GM23338 (cell line): ENCODE results near the gene KIAA0753.
"Not testable (repeated sequence)": the region's sequence is repeated elsewhere in the genome, so short reads cannot be mapped to it uniquely, and the experiment has no call there.

Experiments used
- EZH2 ChIP-seq: fragments of 200-600 bp; sonication (generic); IDR thresholded peaks from one replicate; pipeline ENCODE4 v1.8.0; 2017; ENCODE audit warnings: antibody characterized with exemption, mild to moderate bottlenecking, low read depth; ENCODE audit not compliant: unreplicated experiment
- EZH2phosphoT487 ChIP-seq: fragments of 200-600 bp; sonication (generic); IDR thresholded peaks from one replicate; pipeline ENCODE4 v1.8.1; 2018; ENCODE audit warnings: antibody characterized with exemption; ENCODE audit not compliant: unreplicated experiment
- POLR2AphosphoS5 ChIP-seq: IDR thresholded peaks from 2 replicates; pipeline ENCODE4 v1.6.1; 2016; ENCODE audit warnings: antibody characterized with exemption, low read depth
- TF ChIP-seq, protein P1 (sequence below), 2 experiments: fragments of 200-600 bp in 1 of 2; sonication (generic) in 1 of 2; conservative IDR thresholded peaks; 2 replicates each; pipeline versions ENCODE4 v1.5.1 to v1.6.1; 2016 to 2017; ENCODE audit warnings: antibody characterized with exemption in 2 of 2, low read depth in 2 of 2, mild to moderate bottlenecking in 2 of 2, moderate library complexity in 1 of 2

DNA sequence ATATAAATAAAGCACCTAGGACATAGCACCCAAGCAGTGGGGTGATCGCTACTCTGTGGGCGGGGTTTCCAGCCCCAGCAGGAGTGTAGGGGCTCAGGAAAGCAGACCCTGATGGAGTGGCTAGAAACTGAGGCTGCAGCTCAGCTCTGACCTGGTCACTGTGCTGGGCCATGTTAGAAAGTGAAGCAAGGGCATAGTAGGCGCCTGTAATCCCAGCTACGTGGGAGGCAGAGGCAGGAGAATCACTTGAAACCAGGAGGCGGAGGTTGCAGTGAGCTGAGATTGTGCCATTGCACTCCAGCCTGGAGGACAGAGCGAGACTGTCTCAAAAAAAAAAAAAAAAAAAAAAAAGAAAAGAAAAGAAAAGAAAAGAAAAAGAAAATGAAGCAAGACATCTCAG lies 67.0 kb downstream of the KIAA0753 start:
- TF ChIP-seq, protein P1, sequence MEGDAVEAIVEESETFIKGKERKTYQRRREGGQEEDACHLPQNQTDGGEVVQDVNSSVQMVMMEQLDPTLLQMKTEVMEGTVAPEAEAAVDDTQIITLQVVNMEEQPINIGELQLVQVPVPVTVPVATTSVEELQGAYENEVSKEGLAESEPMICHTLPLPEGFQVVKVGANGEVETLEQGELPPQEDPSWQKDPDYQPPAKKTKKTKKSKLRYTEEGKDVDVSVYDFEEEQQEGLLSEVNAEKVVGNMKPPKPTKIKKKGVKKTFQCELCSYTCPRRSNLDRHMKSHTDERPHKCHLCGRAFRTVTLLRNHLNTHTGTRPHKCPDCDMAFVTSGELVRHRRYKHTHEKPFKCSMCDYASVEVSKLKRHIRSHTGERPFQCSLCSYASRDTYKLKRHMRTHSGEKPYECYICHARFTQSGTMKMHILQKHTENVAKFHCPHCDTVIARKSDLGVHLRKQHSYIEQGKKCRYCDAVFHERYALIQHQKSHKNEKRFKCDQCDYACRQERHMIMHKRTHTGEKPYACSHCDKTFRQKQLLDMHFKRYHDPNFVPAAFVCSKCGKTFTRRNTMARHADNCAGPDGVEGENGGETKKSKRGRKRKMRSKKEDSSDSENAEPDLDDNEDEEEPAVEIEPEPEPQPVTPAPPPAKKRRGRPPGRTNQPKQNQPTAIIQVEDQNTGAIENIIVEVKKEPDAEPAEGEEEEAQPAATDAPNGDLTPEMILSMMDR (conservative IDR thresholded peaks at IDR 0.05; ENCODE audit: low read depth in 2 of 2), result not testable (repeated sequence)
- not testable (repeated sequence) for TF ChIP-seq POLR2AphosphoS5, EZH2phosphoT487, EZH2
